ENCODE data around the gene TRAF2.

TRAF2 gene

GRCh38 chr9:136927343-136928271 is 41.3 kb downstream of the TRAF2 start:
- H3K27me3 Mint-ChIP-seq (ENCODE audit: low read depth): no peaks in the 10 kb centered on the region
- no peaks in the 10 kb centered on the region for H3K4me1 Mint-ChIP-seq
- TF ChIP-seq CTCF (IDR thresholded peaks at IDR 0.05; ENCODE audit: unreplicated experiment in 3 of 3): no peak
- H3K9me3 Mint-ChIP-seq: peaks cover 5% of the 10 kb centered on the region
- H3K27ac Mint-ChIP-seq: no peak overlapping the region
- H3K4me3 Mint-ChIP-seq: no peak overlapping the region
- H3K36me3 Mint-ChIP-seq (ENCODE audit: low read depth): peaks cover 18% of the 10 kb centered on the region

GRCh38 chr9:136928591-136928990 is 42.3 kb downstream of the TRAF2 start:
- H3K4me1 Mint-ChIP-seq: no peaks in the 10 kb centered on the region
- peaks cover 22% of the 10 kb centered on the region for H3K36me3 Mint-ChIP-seq (ENCODE audit: low read depth)
- no peaks in the 10 kb centered on the region for H3K27me3 Mint-ChIP-seq (ENCODE audit: low read depth)
- no peak for TF ChIP-seq CTCF (IDR thresholded peaks at IDR 0.05; ENCODE audit: unreplicated experiment in 3 of 3)
- H3K9me3 Mint-ChIP-seq: peaks cover 8% of the 10 kb centered on the region
- peak overlapping the region in 1 of 3 experiments; percentile 38 for H3K27ac Mint-ChIP-seq
- no peak overlapping the region for H3K4me3 Mint-ChIP-seq

- Mint-ChIP-seq H3K9me3 (peaks cover 8% of the 10 kb centered on the region), H3K4me3 (no peak overlapping the region), H3K27ac (no peak overlapping the region), H3K36me3 (ENCODE audit: low read depth) (peaks cover 34% of the 10 kb centered on the region), H3K27me3 (ENCODE audit: low read depth) (no peaks in the 10 kb centered on the region), H3K4me1 (no peaks in the 10 kb centered on the region)
- TF ChIP-seq CTCF (IDR thresholded peaks at IDR 0.05; ENCODE audit: unreplicated experiment in 3 of 3): no peak
Observed at GRCh38 chr9:136930014-136930413, 43.7 kb downstream of the TRAF2 start.

- TF ChIP-seq CTCF (IDR thresholded peaks at IDR 0.05; ENCODE audit: unreplicated experiment in 3 of 3): no peak
- H3K9me3 Mint-ChIP-seq: peaks cover 8% of the 10 kb centered on the region
- H3K4me3 Mint-ChIP-seq: no peak overlapping the region
- H3K4me1 Mint-ChIP-seq: no peaks in the 10 kb centered on the region
- no peaks in the 10 kb centered on the region for H3K27me3 Mint-ChIP-seq (ENCODE audit: low read depth)
- peaks cover 42% of the 10 kb centered on the region for H3K36me3 Mint-ChIP-seq (ENCODE audit: low read depth)
- H3K27ac Mint-ChIP-seq: no peak overlapping the region
Observed at GRCh38 chr9:136931611-136932130, 45.4 kb downstream of the TRAF2 start.

GRCh38 chr9:136934277-136934676 is 48.0 kb downstream of the TRAF2 start:
- Mint-ChIP-seq H3K4me3 (no peak overlapping the region), H3K27ac (no peak overlapping the region), H3K4me1 (no peaks in the 10 kb centered on the region), H3K9me3 (peaks cover 8% of the 10 kb centered on the region), H3K27me3 (ENCODE audit: low read depth) (no peaks in the 10 kb centered on the region), H3K36me3 (ENCODE audit: low read depth) (peaks cover 48% of the 10 kb centered on the region)
- TF ChIP-seq CTCF (IDR thresholded peaks at IDR 0.05; ENCODE audit: unreplicated experiment in 3 of 3): no peak
